Prostate gland (tissue), 2 donors: Measurements from ENCODE around the gene ATP13A2.

ENCODE experiments used
- POLR2A ChIP-seq: fragments of 450-650 bp; IDR thresholded peaks from one replicate; pipeline ENCODE4 v1.6.1; 2016; ENCODE audit warnings: antibody characterized with exemption, mild to moderate bottlenecking
- TF ChIP-seq, protein P1 (sequence below), 4 experiments: fragments of 200-600 bp in 2 of 4; fragments of 450-650 bp in 2 of 4; sonication (generic) in 2 of 4; IDR thresholded peaks; 1 replicate in 3 of 4; 2 replicates in 1 of 4; pipeline ENCODE4 v1.5.1; 2016 to 2019; ENCODE audit warnings: antibody characterized with exemption in 4 of 4, mild to moderate bottlenecking in 2 of 4, moderate library complexity in 2 of 4

GRCh38 chr1:17007121-17007520, 4.6 kb downstream of the ATP13A2 start:
- TF ChIP-seq, protein P1, sequence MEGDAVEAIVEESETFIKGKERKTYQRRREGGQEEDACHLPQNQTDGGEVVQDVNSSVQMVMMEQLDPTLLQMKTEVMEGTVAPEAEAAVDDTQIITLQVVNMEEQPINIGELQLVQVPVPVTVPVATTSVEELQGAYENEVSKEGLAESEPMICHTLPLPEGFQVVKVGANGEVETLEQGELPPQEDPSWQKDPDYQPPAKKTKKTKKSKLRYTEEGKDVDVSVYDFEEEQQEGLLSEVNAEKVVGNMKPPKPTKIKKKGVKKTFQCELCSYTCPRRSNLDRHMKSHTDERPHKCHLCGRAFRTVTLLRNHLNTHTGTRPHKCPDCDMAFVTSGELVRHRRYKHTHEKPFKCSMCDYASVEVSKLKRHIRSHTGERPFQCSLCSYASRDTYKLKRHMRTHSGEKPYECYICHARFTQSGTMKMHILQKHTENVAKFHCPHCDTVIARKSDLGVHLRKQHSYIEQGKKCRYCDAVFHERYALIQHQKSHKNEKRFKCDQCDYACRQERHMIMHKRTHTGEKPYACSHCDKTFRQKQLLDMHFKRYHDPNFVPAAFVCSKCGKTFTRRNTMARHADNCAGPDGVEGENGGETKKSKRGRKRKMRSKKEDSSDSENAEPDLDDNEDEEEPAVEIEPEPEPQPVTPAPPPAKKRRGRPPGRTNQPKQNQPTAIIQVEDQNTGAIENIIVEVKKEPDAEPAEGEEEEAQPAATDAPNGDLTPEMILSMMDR (IDR thresholded peaks at IDR 0.05) = no peak
- no peak for TF ChIP-seq POLR2A
